OCI-LY3 (cell line): ENCODE results near the gene TACC2.

Experiments
- CTCF ChIP-seq: fragments of 200-600, 300-600 bp; sonication (generic); IDR thresholded peaks from 2 replicates; pipeline ENCODE4 v1.5.1; 2014; ENCODE audit warnings: antibody characterized with exemption, low read length, low read depth
- EZH2phosphoT487 ChIP-seq: fragments of 200-600 bp; shearing (Covaris generic); IDR thresholded peaks from 2 replicates; pipeline ENCODE4 v1.6.1; 2018; ENCODE audit warnings: antibody characterized with exemption, mixed run types, low read depth

GRCh38 chr10:122176232-122177213, 187.6 kb downstream of the TACC2 start:
- TF ChIP-seq CTCF (no peak), EZH2phosphoT487 (no peak)
